GM21526 (cell line): Measurements from ENCODE around the gene FAM98C.
"Not testable (repeated sequence)": the region's sequence is repeated elsewhere in the genome, so short reads cannot be mapped to it uniquely, and the experiment has no call there.

Experiments
- ATAC-seq: cut with Tn5 transposase; IDR thresholded peaks from one replicate; pipeline ENCODE4 v1.9.1; 2021; ENCODE audit warnings: moderate library complexity; ENCODE audit not compliant: unreplicated experiment, low FRiP score

Gene FAM98C

GRCh38 chr19:38402967-38403674 lies at the start of gene FAM98C:
TSS of gene FAM98C (plus strand) at chr19:38403093. CDS start at chr19:38403154, 61 bp downstream.
- peak; percentile 74 for ATAC-seq

DNA sequence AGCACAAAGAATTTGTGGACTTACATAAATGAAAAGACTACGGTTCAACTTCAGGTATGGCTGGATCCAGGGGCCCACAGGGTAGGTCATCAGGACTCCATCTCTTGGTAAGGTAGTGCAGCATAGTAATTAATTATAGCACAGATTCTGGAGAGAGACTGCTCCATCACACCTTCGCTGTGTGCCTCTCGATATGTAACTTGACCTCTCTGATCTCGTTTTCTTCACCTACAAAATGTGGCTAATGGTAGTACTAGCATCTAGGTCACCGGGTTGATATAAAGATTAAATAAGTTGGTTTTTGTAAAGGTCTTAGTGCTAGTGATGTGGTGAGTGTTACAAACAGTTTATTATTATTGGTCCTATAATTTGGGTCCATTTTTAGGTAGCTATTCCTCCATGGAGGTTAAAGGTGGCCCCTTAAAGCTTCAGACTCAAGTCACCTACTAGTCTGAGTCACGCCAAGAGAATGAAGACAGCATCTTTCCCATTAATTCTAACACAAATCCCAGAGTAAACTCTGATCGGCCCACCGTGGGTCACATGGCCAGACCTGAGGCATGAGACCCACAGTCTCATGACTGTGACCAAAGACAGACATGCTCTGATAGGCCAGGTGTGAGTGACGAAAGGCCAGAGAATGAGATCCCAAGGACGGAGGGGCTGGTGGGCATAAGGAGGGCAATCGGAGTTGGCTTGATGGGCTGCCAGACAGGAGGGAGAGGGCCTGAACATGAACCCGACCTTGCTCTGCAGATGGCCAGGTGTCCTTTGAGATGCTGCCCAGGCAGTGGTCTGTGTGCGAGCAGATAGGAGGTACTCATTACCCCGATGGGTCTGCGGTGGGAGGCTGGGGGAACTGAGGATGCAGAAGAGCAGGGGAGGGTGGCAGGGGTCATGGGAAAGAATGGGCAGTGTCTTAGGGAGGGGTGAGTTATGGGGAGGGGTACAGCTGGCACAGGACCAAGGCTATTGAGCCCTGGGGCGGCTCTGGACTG lies 46.9 kb upstream of the FAM98C start:
- ATAC-seq, result no peak

DNA sequence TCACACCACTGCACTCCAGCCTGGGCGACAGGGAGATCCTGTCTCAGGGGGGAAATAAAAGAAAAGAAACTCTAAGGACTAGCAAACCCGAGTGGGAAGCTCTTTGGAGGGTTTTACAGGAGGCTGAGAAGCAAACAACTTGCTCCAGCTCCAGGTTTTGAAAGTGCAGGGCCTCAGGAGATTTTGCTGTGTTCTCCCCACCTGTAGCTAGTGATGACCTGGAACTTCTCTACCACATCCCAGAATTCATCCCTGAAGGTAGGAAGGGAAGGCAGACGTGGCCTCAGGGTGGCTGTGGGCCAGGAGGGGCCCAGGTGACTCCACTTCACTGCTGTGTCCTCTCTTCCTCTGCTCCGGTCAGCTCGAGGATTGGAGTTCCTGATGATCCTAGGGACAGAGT lies 44.8 kb upstream of the FAM98C start:
- no peak for ATAC-seq

DNA sequence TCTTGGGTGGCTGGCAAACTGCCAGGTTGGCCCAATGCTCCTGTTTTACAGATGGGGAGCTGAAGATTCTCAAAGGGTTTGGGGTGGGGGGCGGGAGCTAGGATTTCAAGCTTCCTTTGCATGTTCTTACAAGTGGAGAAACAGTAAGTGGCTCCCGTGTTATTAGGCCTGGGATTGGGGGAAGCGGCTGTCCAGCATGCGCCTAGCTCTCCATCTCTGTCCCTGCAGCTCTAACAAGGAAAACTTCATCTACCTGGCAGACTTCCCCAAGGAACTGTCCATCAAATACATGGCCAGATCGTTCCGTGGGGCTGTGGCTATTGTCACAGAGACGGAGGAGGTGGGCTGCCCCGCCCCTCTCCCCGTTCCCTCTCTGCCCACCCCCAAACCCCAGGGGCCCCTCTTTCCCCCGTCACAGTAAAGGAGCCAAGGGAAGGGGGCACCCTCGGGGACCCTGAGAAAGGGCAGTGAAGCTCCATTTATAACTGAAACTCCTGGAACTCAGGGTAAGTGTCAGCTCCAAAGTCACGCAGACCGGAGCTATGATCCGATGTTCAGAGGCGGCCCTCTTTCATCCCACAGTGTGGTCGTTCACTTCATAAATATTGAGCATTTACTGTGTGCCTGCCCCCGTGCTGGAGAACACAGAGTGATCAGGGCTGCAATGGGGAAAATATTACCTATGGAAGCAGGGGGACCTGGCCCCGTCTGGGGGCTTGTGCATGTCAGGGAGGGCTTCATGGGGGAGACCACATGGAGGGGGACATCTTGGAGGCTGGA lies 43.5 kb upstream of the FAM98C start:
- ATAC-seq, result no peak

- no peak for ATAC-seq
These were observed 42.5 kb upstream of the FAM98C start for GRCh38 chr19:38360351-38360750.

DNA sequence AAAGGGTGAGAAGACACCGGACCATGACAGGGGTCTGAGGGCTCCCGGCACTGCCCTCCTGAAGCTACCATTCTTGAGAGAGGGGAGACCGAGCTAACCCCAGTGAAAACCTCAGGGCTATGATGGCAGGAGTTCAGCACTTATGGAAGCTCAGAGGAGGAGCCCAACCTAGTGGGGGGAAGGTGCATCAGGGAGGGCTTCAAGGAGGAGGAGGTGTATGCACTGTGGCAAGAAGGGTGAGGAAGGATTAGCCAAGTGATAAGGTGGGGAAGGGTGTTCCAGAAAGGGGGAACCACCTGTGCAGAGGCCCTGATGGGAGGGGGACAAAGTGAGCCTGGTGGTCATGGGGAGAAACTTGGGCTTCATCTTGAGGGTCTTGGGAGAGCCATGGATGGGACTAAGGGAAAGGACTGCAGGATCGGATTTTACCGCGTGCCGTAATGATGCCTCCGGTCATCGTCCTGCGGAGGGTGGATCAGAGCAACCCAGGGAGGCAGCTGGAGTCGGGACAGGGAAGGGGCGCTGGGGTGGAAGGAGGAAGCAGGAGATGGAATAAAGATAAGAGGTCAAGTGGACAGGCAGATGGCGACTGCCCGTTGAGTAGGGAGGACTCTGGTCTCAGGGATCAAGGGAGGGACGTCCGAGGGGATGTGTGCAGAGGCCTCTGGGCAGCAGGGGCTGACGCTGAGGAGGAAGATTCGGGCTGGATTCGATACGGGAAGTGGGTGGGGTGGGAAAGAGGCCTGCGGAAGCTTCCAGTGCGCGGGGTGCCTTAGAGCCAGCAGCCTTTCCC lies 41.9 kb upstream of the FAM98C start:
- ATAC-seq, result no peak

DNA sequence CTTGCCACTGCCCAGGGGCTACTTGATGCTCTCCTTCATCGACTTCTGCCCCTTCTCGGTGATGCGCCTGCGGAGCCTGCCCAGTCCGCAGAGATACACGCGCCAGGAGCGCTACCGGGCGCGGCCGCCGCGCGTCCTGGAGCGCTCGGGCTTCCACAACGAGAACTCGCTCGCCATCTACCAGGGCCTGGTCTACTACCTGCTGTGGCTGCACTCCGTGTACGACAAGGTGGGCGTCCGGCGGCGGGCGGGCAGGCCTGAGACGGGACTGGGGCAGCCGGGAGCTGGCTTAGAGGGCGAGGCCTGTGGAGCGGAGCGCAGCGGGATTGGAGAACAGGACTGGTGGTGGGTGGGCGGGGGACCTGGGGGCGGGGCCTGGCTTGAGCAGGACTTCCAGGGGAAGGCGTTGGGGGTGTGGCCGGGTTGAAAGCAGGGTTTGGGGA lies 41.2 kb upstream of the FAM98C start:
- no peak for ATAC-seq

GRCh38 chr19:38362076-38362945 lies 40.6 kb upstream of the FAM98C start:
- no peak for ATAC-seq

DNA sequence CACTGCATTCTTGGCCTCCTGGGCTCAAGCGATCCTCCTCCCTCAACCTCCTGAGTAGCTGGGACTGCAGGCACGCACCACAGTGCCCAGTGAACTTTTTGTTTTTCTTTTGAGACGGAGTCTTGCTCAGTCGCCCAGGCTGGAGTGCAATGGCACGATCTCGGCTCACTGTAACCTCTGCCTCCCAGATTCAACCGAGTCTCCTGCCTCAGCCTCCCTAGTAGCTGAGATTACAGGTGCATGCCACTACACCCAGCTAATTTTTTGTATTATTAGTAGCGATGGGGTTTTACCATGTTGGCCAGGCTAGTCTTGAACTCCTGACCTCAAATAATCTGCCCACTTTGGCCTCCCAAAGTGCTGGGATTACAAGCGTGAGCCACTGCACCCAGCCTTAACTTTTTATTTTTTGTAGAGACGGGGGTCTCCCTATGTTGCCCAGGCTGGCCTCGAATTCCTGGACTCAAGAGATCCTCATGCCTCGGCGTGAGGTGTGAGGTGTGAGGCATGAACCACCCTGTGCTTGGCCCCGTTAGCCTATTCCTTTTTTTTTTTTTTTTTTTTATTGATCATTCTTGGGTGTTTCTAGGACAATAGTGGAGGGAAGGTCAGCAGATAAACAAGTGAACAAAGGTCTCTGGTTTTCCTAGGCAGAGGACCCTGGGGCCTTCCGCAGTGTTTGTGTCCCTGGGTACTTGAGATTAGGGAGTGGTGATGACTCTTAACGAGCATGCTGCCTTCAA lies 39.8 kb upstream of the FAM98C start:
- ATAC-seq, result not testable (repeated sequence)

DNA sequence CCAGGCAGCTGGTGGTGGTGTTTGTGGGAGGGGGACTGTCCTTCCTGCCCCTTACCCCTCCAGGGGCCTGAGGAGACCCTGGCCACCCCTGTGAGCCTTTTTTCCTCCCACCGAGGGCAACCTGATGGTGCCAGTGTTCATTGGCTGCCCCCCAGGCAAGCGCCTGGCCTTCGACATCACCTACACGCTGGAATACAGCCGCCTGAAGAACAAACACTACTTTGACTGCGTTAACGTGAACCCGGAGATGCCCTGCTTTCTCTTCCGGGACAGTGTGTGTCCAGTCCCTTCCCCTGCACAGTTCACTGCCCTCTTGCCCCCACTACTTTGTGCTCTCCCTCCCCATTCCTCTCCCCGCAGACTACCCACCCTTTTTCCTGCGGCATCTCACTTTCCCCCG lies 35.9 kb upstream of the FAM98C start:
- no peak for ATAC-seq

- ATAC-seq, result no peak
These were observed 33.3 kb upstream of the FAM98C start for GRCh38 chr19:38369584-38369983.

DNA sequence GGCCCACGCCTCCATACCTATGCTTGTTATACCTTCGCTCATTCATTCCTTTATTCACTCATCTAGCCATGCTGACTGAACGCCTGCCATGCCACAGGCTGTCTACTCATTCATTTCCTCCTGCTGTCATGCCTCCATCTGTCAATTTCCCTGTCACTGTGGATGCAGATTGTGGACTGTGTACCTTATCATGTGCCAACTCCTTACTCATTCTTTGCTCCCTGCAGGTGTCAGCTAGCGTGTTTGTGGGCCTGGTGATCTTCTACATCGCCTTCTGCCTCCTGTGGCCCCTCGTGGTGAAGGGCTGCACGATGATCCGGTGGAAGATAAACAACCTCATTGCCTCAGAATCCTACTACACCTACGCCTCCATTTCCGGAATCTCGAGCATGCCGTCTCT lies 32.6 kb upstream of the FAM98C start:
- ATAC-seq, result no peak

DNA sequence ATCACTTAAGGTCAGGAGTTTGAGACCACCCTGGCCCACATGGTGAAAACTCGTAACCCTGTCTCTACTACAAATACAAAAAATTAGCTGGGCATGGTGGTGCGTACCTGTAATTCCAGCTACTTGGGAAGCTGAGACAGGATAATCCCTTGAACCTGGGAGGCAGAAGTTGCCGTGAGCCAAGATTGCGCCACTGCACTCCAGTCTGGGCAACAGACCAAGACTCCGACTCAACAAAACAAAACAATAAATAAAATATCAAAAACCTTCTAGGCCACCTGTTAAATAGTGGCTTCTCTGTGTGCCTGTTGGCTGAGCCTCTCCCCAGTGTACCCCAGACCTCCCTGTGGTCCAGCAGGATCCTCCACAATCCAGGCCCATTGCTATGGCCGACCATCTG lies 31.8 kb upstream of the FAM98C start:
- no peak for ATAC-seq

- ATAC-seq, result no peak
These were observed 29.0 kb upstream of the FAM98C start for GRCh38 chr19:38373907-38374331.

- ATAC-seq, result peak; percentile 89
These were observed 28.4 kb upstream of the FAM98C start, which contains the start of gene PSMD8 for GRCh38 chr19:38374332-38375097. TSS of gene PSMD8 (plus strand) at chr19:38374571. CDS start at chr19:38374602, 31 bp downstream.

- no peak for ATAC-seq
These were observed 27.8 kb upstream of the FAM98C start for GRCh38 chr19:38375098-38375493.

GRCh38 chr19:38375748-38376147 lies 27.1 kb upstream of the FAM98C start:
- ATAC-seq, result no peak
